Thyroid gland (tissue), 4 donors: ENCODE measurements around the gene ARHGEF6.

Experiments used
- CTCF ChIP-seq, 6 experiments: fragments of 200-600 bp in 3 of 6; fragments of 450-650 bp in 3 of 6; sonication (generic) in 3 of 6; IDR thresholded peaks; one replicate each; pipeline ENCODE4 v1.5.1; 2016 to 2019; ENCODE audit warnings: antibody characterized with exemption in 6 of 6, mild to moderate bottlenecking in 2 of 6, inconsistent platforms in 1 of 6, moderate library complexity in 1 of 6
- POLR2A ChIP-seq, 2 donors: fragments of 450-650 bp; IDR thresholded peaks; one replicate each; pipeline ENCODE4 v1.6.1; 2017; ENCODE audit warnings: antibody characterized with exemption in 2 of 2, mild to moderate bottlenecking in 2 of 2, moderate library complexity in 1 of 2

- TF ChIP-seq POLR2A (IDR thresholded peaks at IDR 0.05) (no peak), CTCF (IDR thresholded peaks at IDR 0.05) (no peak)
Observed at GRCh38 chrX:136731207-136731782, 49.4 kb downstream of the ARHGEF6 start.
